Measurements from ENCODE around the gene MAU2.

GRCh38 chr19:19355606-19356139 lies 35.0 kb downstream of the MAU2 start:
- TF ChIP-seq CTCF (IDR thresholded peaks at IDR 0.05) (no peak), POLR2A (IDR thresholded peaks at IDR 0.05) (no peak), EP300 (IDR thresholded peaks at IDR 0.05) (no peak), POLR2AphosphoS5 (IDR thresholded peaks at IDR 0.05) (no peak)
